Lower leg skin (tissue), 4 donors: Measurements from ENCODE around the gene RNU1-4. TPM values are rescaled to one million over a fixed set of nuclear protein-coding genes. Genes with fewer than 3 reads are reported as not detected.
A peak's percentile ranks its signal among the peaks of the same experiment; 100 is the strongest.
"Not testable (repeated sequence)": the region's sequence is repeated elsewhere in the genome, so short reads cannot be mapped to it uniquely, and the experiment has no call there.

ENCODE experiments used
- DNase-seq, 2 donors: peaks; one replicate each; pipeline ENCODE4 v3.0.0-alpha.2; 2019; ENCODE audit warnings: low spot score in 2 of 2
- H3K4me3 ChIP-seq: fragments of 200-600 bp; sonication (generic); 2 replicates; pipeline ENCODE4 v1.5.1; 2017; ENCODE audit warnings: mild to moderate bottlenecking, low read depth; ENCODE audit not compliant: poor library complexity, severe bottlenecking
- WGBS, 2 donors: methylation state at CpG; one replicate each; pipeline ENCODE4 v1.1.5; 2018; 5-methylcytosine and 5-hydroxymethylcytosine counted together
- intact Hi-C: fragments of 100-400 bp; cut with DNase I; formaldehyde crosslinking; loops from one replicate; pipeline ENCODE4 v1.15.0; 2023; ENCODE audit warnings: low total_unique reads
- total RNA-seq, 4 donors: library from RNA; depleted of rRNA; stranded (reverse); fragments of >200 nt; gene quantifications; one replicate each; pipeline ENCODE4 v1.1.0, GENCODE V29; 2016

Gene RNU1-4
- total RNA-seq, 4 donors from 2014 or later = under 0.01 TPM; not detected in 1

GRCh38 chr1:16741230-16741629 lies 914 bp downstream of the RNU1-4 start:
- H3K4me3 ChIP-seq, intact Hi-C loops, DNase-seq: not testable (repeated sequence)
- no CpG with 5 or more reads among the region's 11 CpGs for WGBS, 2 donors

- DNase-seq, H3K4me3 ChIP-seq, intact Hi-C loops: not testable (repeated sequence)
- 96% methylated on average over 5 of the region's 5 CpGs; no CpG with 5 or more reads in 1 of the 2 donors for WGBS, 2 donors
These were observed 7.3 kb downstream of the RNU1-4 start for GRCh38 chr1:16747660-16748059.

GRCh38 chr1:16748710-16749109 lies 8.4 kb downstream of the RNU1-4 start:
- H3K4me3 ChIP-seq, intact Hi-C loops: not testable (repeated sequence)
- WGBS, 2 donors = 72 to 79% methylated on average over 8 to 10 of the region's 26 CpGs
- DNase-seq = peak in 1 of 2 donors; percentile 46

GRCh38 chr1:16749910-16750888 lies 9.9 kb downstream of the RNU1-4 start:
- intact Hi-C loops, H3K4me3 ChIP-seq, DNase-seq: not testable (repeated sequence)
- no CpG with 5 or more reads among the region's 19 CpGs for WGBS, 2 donors

- H3K4me3 ChIP-seq, DNase-seq, intact Hi-C loops: not testable (repeated sequence)
- no CpG with 5 or more reads among the region's 3 CpGs for WGBS, 2 donors
These were observed 12.5 kb downstream of the RNU1-4 start for GRCh38 chr1:16752770-16753169.

GRCh38 chr1:16755385-16755784 lies 15.1 kb downstream of the RNU1-4 start:
- intact Hi-C loops, DNase-seq, H3K4me3 ChIP-seq: not testable (repeated sequence)
- WGBS, 2 donors = 78% methylated on average over 1 of the region's 1 CpG; no CpG with 5 or more reads in 1 of the 2 donors

- 79 to 80% methylated on average over 2 of the region's 2 CpGs for WGBS, 2 donors
These were observed 15.6 kb downstream of the RNU1-4 start for GRCh38 chr1:16755932-16756331.

GRCh38 chr1:16757574-16757973 lies 17.3 kb downstream of the RNU1-4 start:
- intact Hi-C loops, DNase-seq, H3K4me3 ChIP-seq: not testable (repeated sequence)
- no CpG with 5 or more reads among the region's 6 CpGs for WGBS, 2 donors

More at GRCh38 chr1:16755932-16756331, 15.6 kb downstream of the RNU1-4 start:
- intact Hi-C loops, DNase-seq, H3K4me3 ChIP-seq: not testable (repeated sequence)

GRCh38 chr1:16758060-16758459 lies 17.7 kb downstream of the RNU1-4 start:
- WGBS, 2 donors = 100% methylated on average over 2 of the region's 5 CpGs; no CpG with 5 or more reads in 1 of the 2 donors
- H3K4me3 ChIP-seq, intact Hi-C loops: not testable (repeated sequence)
- DNase-seq = peak in 1 of 2 donors; percentile 34

- DNase-seq = peak; percentile 8 to 83
- WGBS, 2 donors = 50 to 56% methylated on average over 11 to 18 of the region's 40 CpGs
- intact Hi-C loops, H3K4me3 ChIP-seq: not testable (repeated sequence)
These were observed 18.8 kb downstream of the RNU1-4 start for GRCh38 chr1:16759041-16759493.

- WGBS, 2 donors = no CpG with 5 or more reads among the region's 62 CpGs
- intact Hi-C loops, H3K4me3 ChIP-seq: not testable (repeated sequence)
- DNase-seq = peak in 1 of 2 donors; percentile 78
These were observed 19.5 kb downstream of the RNU1-4 start for GRCh38 chr1:16759650-16760455.

- WGBS, 2 donors = 92 to 100% methylated on average over 5 to 6 of the region's 11 CpGs
- intact Hi-C loops, H3K4me3 ChIP-seq: not testable (repeated sequence)
- peak in 1 of 2 donors; percentile 13 for DNase-seq
These were observed 20.1 kb downstream of the RNU1-4 start for GRCh38 chr1:16760456-16760765.

GRCh38 chr1:16760801-16761200 lies 20.5 kb downstream of the RNU1-4 start:
- DNase-seq = peak; percentile 6 to 86

GRCh38 chr1:16764248-16764819 lies 24.0 kb downstream of the RNU1-4 start:
- 53 to 66% methylated on average over 9 of the region's 9 CpGs for WGBS, 2 donors
- H3K4me3 ChIP-seq, intact Hi-C loops: not testable (repeated sequence)
- DNase-seq = peak; percentile 14 to 86

More at GRCh38 chr1:16760801-16761200, 20.5 kb downstream of the RNU1-4 start:
- WGBS, 2 donors = 91 to 96% methylated on average over 5 to 11 of the region's 11 CpGs
- H3K4me3 ChIP-seq, intact Hi-C loops: not testable (repeated sequence)
